Epidermal melanocyte (primary cell): ENCODE measurements around the gene AP1S1.

ENCODE experiments used
- DNase-seq: peaks from one replicate; pipeline ENCODE4 v3.0.0; 2011; ENCODE audit warnings: low spot score; ENCODE audit not compliant: insufficient read length

The AP1S1 gene

GRCh38 chr7:101156277-101156676, 2.0 kb downstream of the AP1S1 start:
- DNase-seq: no peak

- DNase-seq: no peak
Observed at GRCh38 chr7:101156866-101157589, 2.8 kb downstream of the AP1S1 start.

GRCh38 chr7:101159696-101160674, 5.7 kb downstream of the AP1S1 start:
- no peak for DNase-seq

- DNase-seq: no peak
Observed at GRCh38 chr7:101160910-101161309, 6.6 kb downstream of the AP1S1 start.

- DNase-seq: no peak
Observed at GRCh38 chr7:101161692-101162471, 7.6 kb downstream of the AP1S1 start.

GRCh38 chr7:101162551-101163278, 8.4 kb downstream of the AP1S1 start:
- peak; percentile 22 for DNase-seq

GRCh38 chr7:101163279-101164070, 9.2 kb downstream of the AP1S1 start:
- DNase-seq: peak; percentile 14

GRCh38 chr7:101164071-101164840, 10.0 kb downstream of the AP1S1 start:
- peak; percentile 31 for DNase-seq

- peak; percentile 95 for DNase-seq
Observed at GRCh38 chr7:101165075-101165957, 11.0 kb downstream of the AP1S1 start, which contains the start of gene VGF. VGF (minus strand) TSS chr7:101165569; CDS start chr7:101164843, 726 bp downstream.

GRCh38 chr7:101165958-101166647, 11.8 kb downstream of the AP1S1 start:
- DNase-seq: peak; percentile 1

- peak; percentile 1 for DNase-seq
Observed at GRCh38 chr7:101166648-101166908, 12.3 kb downstream of the AP1S1 start.

- DNase-seq: peak; percentile 7
Observed at GRCh38 chr7:101166909-101167644, 12.8 kb downstream of the AP1S1 start.

- peak; percentile 14 for DNase-seq
Observed at GRCh38 chr7:101167645-101168411, 13.6 kb downstream of the AP1S1 start.

- no peak for DNase-seq
Observed at GRCh38 chr7:101168412-101169049, 14.3 kb downstream of the AP1S1 start.

GRCh38 chr7:101169110-101169837, 15.0 kb downstream of the AP1S1 start:
- DNase-seq: peak; percentile 14
